Iris pigment epithelial cell (primary cell): ENCODE data around the gene TRPC6.
"Not testable (repeated sequence)": the region's sequence is repeated elsewhere in the genome, so short reads cannot be mapped to it uniquely, and the experiment has no call there.

Experiments used
- DNase-seq: peaks from one replicate; pipeline ENCODE4 v3.0.0-alpha.2; 2011; ENCODE audit warnings: low read depth

The TRPC6 gene

DNA sequence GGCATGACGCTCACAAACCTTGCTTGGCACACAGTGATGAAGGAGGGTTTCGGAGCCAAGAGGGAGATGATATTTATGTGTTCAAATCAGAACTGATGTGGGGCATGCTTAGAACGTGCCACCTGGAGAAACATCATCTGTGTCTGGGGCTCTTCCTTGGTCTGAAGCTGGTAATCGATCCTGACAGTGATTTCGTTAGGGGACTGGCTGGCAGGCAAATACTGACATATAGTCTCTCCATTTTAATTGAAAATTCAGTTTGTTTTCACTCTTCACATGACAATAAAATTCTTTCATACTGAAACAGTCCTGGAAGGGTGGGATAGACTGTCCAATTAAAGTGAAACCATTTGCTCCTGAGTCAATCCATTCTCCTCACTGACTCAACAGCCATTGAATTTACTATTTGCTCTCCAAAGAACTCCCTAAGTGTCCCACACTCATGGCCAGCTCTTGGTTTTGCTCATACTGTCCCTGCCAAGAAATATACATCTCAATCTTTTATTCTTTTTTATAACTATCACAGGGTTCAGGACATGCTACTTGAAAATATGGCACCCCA, 134.8 kb downstream of the TRPC6 start:
- DNase-seq: no peak

DNA sequence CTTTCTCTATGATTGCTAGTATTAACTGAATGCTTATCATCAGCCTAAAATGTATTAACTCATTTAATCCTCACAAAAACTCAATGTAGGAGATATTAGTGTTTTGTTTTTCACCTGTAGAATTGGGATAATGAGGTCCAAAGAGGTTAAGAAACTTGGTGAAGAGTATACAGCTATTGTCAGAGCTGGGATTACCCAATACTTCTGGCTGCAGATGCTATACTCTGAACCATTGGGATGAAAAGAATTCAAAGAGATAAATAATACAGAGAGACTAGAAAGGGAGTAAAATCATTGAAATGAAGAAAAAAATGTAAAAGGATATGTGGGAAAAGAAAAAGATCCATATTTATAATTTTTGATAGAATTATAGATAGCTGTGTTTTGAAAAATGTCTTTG, 137.1 kb downstream of the TRPC6 start:
- DNase-seq: no peak

DNA sequence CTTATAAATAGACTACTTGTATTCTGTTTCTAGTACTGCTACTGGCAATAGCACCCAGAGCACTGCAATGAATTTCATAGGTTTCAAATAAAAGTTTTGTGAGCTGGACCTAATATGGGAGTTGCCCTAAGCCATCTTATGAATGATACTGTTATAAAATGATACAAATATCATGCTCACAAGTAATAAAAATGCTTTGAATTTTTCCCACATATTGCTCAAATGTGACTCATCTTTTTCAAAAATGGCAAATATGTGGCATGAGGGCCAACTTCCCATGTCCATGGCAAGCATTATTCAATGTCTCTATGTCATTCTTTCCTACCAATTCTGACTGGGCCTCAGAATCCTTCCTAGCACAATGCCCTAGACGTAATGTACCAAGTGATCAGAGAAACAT, 137.6 kb downstream of the TRPC6 start:
- DNase-seq: peak; percentile 60

DNA sequence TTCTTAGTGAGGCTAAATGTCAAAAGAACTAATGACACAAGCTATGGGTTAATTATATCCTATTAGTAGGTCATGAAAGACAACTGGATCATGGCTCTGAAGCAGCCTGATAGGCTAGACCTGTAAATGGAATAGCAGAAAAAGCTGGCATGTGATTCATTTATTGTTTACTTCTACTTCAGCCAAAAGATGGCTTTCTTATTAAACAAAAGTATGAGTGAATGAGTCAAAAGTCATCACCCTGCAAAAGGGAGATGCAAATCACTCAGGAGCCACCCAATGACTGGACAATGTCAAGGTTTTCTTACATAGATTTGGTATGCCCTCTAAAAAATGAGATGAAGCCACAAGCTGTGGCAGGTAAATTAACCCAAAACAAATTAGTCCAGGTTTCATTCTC, 138.0 kb downstream of the TRPC6 start:
- no peak for DNase-seq

DNA sequence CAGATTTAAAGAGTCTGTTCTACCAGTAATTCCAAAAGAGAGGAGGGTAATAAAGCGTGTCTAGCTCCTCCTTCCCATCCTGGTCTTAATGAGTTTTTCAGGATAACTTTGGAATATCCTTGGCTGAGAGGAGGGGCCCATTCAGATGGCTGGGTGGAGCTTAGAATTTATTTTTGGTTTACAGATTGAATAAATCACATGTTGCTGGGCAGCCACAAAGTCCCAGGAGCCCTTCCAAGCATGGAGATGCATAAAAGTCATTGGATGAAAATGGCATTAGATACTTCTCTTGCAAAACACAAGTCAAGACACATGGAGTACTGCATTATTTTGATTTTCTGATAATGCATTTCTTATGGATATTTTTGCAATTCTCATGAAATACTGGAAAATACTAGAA, 139.0 kb downstream of the TRPC6 start:
- DNase-seq: no peak

DNA sequence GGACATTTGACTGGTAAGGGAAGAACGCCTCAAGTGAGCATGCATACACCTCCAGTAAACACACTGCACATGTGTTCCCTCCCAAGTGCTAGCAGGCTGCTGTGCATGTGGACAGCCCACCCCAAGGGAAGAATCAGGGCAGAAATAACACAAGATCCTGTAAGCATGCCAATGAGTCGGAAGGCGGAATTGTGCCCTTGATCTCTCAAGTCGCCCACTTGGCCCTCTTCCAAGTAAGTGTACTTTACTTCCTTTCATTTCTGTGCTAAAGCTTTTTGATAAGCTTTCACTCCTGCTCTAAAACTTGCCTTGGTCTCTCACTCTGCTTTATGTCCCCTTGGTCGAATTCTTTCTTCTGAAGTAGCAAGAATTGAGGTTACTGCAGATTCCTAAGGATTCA, 139.6 kb downstream of the TRPC6 start:
- DNase-seq: no peak

DNA sequence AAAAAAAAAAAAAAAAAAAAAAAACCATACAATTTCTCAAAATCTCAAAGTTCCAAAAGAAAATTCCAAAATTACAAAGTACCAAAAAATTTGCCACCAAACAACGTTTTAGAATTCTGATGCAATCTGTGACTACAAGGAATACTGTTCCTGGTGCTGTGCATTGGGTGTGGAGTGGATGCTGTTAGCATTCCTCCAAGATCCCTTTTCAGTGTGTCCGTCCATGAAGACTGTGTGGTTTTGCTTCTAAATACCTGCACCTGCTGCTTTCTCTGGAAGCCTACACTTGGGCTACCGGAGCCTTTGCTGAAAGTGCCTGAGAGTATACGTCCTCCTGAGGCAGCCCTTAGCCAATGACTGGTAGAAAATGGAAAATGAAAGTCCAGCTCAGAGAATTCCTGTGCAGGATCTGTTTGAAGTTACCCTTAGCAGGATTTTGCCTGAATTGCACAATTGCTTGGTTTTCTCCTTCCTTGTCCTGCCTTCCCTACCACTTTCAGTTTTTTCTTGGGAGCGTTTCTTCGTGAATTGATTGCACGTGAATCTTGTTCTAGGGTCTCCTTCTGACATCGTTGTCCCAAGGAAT, 140.8 kb downstream of the TRPC6 start:
- DNase-seq: no peak

DNA sequence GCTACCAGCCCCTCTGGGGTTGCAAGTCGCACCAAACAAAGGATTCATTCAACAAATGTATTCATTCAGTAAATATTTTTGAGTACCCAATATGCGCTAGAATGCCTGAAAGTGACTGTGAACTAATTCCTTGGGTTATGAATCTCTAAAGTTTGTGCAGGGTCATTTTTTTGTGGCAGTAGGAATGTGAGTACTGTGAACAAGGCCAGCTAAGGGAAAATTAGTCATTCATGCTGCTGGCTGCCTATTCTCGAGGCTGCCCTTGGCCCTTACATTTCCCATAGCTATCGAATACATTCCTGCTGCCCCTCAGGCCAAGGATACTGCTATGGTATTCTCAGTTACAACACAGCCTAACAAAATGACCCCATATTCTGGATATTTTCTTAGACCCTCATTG, 141.6 kb downstream of the TRPC6 start:
- DNase-seq: peak; percentile 61

DNA sequence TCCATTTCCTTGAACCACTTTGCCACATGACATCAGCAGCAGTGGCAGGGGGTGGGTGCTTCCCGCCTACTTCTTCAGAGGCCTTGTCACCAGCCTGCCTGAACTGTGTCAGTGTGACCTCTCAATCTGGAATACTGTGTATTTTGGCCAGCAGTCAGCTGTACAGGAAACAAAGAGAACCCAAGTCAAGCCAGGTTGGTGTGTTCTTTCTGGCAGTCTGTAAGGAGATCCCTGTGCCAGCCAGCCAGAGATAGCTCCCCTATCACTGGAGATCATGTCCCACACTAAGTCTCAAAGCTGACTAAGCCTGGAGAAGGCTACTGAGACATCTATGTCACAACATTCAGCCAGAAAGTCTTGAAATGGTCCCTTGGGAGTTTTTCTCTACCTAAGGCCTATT, 142.1 kb downstream of the TRPC6 start:
- DNase-seq: peak; percentile 11

DNA sequence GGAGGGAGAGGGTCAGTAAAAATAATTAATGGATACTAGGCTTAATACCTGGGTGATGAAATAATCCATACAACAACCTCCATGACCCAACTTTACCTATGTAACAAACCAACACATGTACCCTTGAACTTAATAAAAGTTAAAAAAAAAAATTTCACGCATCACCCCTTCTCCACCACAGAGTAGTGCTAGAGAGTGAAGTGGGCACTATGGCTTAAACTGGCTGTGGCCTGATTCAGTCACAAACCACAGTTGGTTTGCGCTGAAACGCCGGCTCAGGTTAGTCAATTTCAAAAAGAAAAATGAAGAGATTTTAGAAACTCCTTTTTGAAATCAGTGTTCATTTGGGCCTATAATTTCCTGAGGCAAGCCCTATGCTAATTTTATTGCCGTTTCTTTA, 144.3 kb downstream of the TRPC6 start:
- DNase-seq: no peak

DNA sequence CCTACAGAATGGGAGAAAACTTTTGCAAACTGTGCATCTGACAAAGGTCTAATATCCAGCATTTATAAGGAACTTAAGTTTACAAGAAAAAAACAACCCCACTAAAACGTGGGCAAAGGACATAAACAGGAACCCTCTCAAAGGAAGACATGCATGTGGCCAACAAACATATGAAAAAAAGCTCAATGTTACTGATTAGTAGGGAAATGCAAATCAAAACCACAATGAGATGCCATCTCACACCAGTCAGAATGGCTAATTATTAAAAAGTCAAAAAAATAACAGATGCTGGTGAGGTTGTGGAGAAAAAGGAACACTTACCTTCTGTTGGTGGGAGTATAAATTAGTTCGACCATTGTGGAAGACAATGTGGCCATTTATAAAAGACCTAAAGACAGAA, 145.1 kb downstream of the TRPC6 start:
- DNase-seq: not testable (repeated sequence)

DNA sequence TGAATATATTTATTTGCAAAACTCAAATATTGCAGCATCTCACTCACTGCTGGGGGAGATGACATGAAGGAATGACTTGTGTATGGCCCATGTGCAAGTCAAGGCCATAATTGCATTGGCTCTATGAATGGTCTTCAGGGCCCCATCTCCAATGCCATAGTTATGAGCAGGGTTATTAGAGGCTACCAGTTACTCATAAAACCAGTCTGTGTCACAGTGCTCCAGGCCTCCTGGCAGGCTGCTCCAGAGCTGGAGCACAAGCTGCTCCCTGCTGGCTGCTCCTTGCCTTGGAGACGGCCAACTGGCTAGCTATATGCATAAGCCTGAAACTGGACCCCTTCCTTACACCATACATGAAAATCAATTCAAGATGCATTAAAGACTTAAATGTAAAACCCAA, 145.7 kb downstream of the TRPC6 start:
- DNase-seq: no peak

DNA sequence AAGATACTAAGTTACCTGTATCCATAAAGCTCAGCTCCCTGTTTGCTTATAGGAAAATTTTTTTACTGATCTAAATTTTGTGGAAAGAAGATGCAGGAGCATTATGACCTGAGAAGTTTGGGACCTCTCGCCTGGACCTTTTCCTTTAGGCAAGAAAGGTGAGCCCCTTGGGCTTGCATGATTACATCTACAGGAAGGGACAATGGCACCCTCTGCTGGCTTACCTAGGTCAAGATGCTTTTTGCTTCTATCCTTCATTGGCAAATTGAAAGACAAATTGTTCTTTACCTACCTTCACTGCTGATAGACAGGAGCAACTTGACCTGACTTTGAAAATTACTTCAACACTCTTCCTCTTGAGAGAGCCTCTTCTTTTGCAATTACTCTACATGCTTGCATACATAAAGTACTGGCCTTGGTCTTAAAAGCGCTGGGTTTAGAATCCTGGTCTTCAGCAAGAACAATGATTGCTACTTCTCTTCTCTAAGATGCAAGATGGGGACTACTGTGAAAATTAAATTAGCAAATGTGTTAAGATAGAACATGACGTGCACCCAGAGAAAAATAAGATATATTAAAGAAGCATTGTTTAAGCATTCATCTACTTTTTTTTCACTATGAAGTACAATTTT, 147.2 kb downstream of the TRPC6 start:
- peak; percentile 39 for DNase-seq

DNA sequence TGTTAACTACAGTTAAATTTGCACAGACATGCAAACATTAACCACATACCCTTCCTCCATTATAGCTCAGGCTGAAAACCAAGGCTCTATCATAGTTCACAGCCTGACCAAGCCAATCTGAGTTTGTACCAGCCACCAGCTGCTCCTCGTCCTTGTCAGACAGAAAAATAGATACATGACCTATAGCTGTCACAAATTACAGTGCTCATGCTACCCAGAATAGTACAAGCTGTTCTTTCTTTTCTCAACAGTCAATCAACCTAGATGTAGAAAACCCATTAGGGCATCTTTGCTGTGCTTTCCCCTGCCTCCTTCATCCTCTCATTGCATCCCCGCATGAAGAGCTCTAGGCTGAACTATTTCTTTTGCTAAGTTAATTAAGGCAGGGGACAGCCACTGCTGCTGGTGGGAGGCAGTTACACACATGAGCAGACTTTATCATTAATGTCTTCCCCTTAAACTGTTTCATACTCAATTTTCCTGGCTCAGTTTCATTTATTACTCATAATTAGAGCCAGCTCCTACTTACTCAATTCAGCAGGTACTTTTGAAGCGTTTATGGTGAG, 148.3 kb downstream of the TRPC6 start:
- no peak for DNase-seq

DNA sequence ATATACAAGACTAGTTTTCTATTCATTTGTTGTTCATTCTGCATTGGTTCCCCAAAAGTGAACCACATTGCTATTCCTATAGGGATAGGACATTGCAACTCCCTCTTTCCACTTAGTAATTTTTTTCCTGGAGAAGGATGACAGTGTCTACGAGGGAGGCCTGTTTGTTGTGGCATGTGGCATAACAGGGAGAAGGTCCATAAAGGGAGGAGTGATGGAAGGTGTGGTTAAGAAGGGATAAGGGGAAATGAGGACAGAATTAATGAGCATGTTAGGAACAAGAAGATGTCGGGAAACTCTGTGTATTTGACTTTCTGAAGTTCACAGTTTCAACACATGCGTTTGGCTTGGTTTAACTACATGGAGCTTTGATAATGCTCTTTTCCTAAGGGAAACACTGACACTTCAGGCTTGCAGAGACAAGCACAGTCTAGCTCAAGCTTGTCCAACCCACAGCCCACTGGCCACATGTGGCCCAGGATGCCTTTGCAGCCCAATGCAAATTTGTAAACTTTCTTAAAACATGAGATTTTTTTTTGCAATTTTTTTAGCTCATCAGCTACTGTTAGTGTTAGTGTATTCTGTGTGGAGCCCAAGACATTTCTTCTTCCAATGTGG, 149.7 kb downstream of the TRPC6 start:
- DNase-seq: no peak

DNA sequence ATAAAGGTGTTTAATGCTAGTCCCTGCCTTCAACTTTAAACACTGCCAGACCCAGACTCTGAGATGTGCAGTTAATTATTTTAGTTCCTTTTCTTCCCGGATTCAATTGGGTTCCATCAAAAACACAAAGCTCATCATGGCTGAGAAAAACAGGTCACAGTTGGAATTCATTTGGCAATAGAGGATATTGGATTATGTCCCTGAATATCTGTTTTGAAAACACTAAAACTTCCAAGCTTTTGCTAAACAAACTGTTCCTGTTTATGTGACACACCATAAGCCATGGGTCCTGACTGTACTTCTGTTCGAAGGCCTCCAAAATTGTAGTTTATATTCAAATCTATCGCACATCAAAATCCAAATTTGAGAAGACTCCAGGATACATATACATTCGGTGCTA, 150.7 kb downstream of the TRPC6 start:
- DNase-seq: no peak

DNA sequence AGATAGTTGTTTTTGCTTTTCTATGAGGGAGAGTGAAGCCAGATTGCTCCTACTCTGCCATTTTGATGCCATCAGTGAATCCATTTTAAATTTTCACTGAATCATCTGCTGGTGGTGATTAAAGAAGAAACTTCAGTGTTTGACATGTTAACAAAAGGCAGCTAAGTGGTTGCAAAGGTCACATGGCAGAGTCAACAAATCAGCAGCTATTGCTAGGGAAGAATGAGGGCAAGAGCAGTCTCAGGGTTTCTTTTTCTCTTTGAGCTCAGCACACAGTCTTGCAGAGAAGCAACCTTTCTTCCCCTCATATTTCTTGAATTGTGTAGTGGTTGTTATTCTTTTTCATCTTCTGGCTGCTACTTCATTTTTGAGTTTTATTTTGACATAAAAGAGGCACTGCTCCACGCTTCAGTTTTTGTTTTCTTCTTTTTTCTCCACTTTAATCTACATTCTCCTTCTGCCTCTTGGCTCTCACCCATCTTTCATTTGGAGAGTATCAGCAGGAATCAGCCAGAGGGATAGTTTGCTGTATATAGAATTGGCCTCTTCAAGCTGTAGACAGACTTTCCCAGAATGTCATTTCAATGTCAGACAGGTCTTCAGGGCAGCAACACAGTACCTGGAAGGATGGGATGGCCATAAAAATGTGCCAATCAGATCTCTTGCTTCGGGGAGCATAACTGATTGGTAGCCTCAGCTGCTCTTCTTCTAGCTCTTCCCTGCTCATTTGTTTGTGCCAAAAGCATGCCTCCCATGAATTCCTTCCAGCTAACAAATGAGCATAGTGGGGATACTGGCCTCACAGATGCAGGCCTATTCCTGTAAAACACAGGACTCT, 153.9 kb downstream of the TRPC6 start:
- DNase-seq: no peak

DNA sequence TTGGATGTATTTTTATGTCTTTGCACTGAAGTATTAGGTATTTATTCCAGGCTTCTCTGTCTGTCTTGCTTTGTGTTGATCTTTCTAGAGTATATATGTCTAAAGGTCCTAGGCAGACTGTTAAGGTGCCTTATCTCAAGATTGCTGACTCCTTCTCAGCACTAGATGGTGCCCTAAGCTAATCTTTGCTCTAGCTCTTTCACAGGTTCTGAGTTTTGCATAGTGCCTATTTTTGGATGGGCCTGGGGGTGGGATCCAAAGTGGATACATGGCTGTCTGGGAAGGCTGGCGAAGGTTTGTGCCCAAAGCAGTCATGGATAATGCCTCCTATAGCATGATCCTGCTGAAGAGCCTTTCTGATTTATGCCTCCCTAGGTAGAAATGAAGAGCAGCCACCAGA, 154.9 kb downstream of the TRPC6 start:
- DNase-seq: peak; percentile 20

DNA sequence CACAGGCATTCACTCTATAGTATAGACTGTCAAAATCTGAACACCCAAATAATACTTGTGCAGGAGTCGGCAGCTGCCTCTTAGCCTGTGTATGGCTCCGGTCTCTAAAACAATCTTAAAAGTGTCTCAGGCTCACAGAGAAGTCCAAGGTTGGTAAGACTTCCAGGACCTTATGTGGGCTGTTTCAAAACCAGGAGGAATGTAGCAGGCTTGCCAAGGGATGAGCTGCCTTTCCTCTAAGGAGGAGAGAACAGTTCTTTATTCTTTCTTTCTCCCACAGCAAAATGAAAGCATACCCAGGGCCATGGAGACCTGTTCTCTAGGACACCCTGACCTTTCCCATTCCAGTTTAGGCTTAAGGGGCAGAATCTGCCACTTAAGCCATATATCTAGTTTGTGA, 176.5 kb downstream of the TRPC6 start:
- peak; percentile 5 for DNase-seq
